H1 (cell line): ENCODE results near the gene C5orf52. TPM values are rescaled to one million over a fixed set of nuclear protein-coding genes. Genes with fewer than 3 reads are reported as not detected.
"Not testable (repeated sequence)": the region's sequence is repeated elsewhere in the genome, so short reads cannot be mapped to it uniquely, and the experiment has no call there.

Experiments
- CTCF ChIA-PET: fragments of 300-600 bp; sonication (Branson Sonifier 250); formaldehyde crosslinking; loops from one replicate; lab custom pipeline; 2021; ENCODE audit not compliant: partially characterized antibody; lab: Charles Lee
- POLR2A ChIA-PET: fragments of 300-600 bp; sonication (Branson Sonifier 250); formaldehyde crosslinking; loops from one replicate; lab custom pipeline; 2021; ENCODE audit warnings: inconsistent platforms; ENCODE audit not compliant: partially characterized antibody; lab: Charles Lee
- DNase-seq, 2 experiments: peaks; one replicate each; pipeline versions ENCODE4 v3.0.0 to v3.0.0-alpha.2; 2010 to 2022; ENCODE audit warnings: low spot score in 2 of 2, low read depth in 1 of 2, mixed read lengths in 1 of 2
- FAIRE-seq: peaks from 2 replicates; lab custom pipeline; 2011; peaks lifted over from hg19 to GRCh38; lab: Jason Lieb, UNC
- H2AFZ ChIP-seq: 2 replicates; pipeline ENCODE4 v1.8.1; 2012; ENCODE audit warnings: low read length, inconsistent platforms
- H2AK5ac ChIP-seq: 2 replicates; pipeline ENCODE4 v1.6.1; 2013; ENCODE audit warnings: low read depth, low read length
- H2BK120ac ChIP-seq: replicated peaks from 2 replicates; pipeline ENCODE3; 2013; ENCODE audit warnings: low read depth, low read length, inconsistent platforms
- H2BK12ac ChIP-seq: 2 replicates; pipeline ENCODE4 v1.6.1; 2013; ENCODE audit warnings: low read depth, low read length
- H2BK15ac ChIP-seq: 2 replicates; pipeline ENCODE4 v1.6.1; 2013; ENCODE audit warnings: low read length
- H2BK20ac ChIP-seq: 2 replicates; pipeline ENCODE4 v1.6.1; 2013; ENCODE audit warnings: low read length
- H2BK5ac ChIP-seq: 2 replicates; pipeline ENCODE4 v1.6.1; 2013; ENCODE audit warnings: low read depth, low read length
- H3K14ac ChIP-seq: 2 replicates; pipeline ENCODE4 v1.6.1; 2013; ENCODE audit warnings: inconsistent platforms; ENCODE audit not compliant: insufficient read length
- H3K18ac ChIP-seq: 2 replicates; pipeline ENCODE4 v1.6.1; 2013; ENCODE audit warnings: low read length; ENCODE audit errors: extremely low read depth
- H3K23ac ChIP-seq: 2 replicates; pipeline ENCODE4 v1.6.1; 2013; ENCODE audit warnings: inconsistent platforms; ENCODE audit not compliant: insufficient read length
- H3K23me2 ChIP-seq: 2 replicates; pipeline ENCODE4 v1.6.1; 2013; ENCODE audit warnings: low read depth, low read length
- H3K27ac ChIP-seq: 2 replicates; pipeline ENCODE4 v1.6.1; 2011; ENCODE audit warnings: low read depth, low read length, inconsistent platforms
- H3K27me3 ChIP-seq, 4 experiments: replicated peaks in 1 of 4; 1 replicate in 1 of 4; 2 replicates in 3 of 4; pipeline versions ENCODE4 v1.6.1 to v1.8.1; 2011 to 2013; ENCODE audit warnings: low read length in 3 of 4, mild to moderate bottlenecking in 3 of 4, inconsistent platforms in 2 of 4, mixed read lengths in 2 of 4, moderate library complexity in 1 of 4; ENCODE audit not compliant: control insufficient read depth in 3 of 4, insufficient read depth in 3 of 4; ENCODE audit errors: extremely low read depth in 1 of 4
- H3K36me3 ChIP-seq, 4 experiments: 2 replicates each; pipeline versions ENCODE4 v1.6.1 to v1.8.1; 2011 to 2013; ENCODE audit warnings: mild to moderate bottlenecking in 4 of 4, low read length in 3 of 4, moderate library complexity in 2 of 4, control low read depth in 1 of 4, inconsistent platforms in 1 of 4; ENCODE audit not compliant: insufficient read depth in 4 of 4, control insufficient read depth in 2 of 4
- H3K4ac ChIP-seq: replicated peaks from 2 replicates; pipeline ENCODE3; 2013; ENCODE audit warnings: low read length, low read depth, mixed read lengths, inconsistent platforms; ENCODE audit not compliant: insufficient read length
- H3K4me1 ChIP-seq, 4 experiments: replicated peaks in 1 of 4; 1 replicate in 1 of 4; 2 replicates in 3 of 4; pipeline versions ENCODE4 v1.6.1 to v1.8.1; 2011 to 2013; ENCODE audit warnings: low read length in 3 of 4, inconsistent platforms in 2 of 4, mixed read lengths in 1 of 4; ENCODE audit not compliant: insufficient read depth in 4 of 4, control insufficient read depth in 3 of 4
- H3K4me2 ChIP-seq, 2 experiments: 2 replicates each; pipeline versions ENCODE4 v1.6.1 to v1.8.1; 2011 to 2013; ENCODE audit warnings: low read depth in 2 of 2, low read length in 2 of 2, control low read depth in 1 of 2, inconsistent platforms in 1 of 2, mild to moderate bottlenecking in 1 of 2; ENCODE audit not compliant: insufficient read depth in 1 of 2
- H3K4me3 ChIP-seq, 4 experiments: fragments of 200-600, 300-600 bp in 1 of 4; sonication (generic), shearing (Covaris generic), sonication (Bioruptor Twin) in 1 of 4; 2 replicates each; pipeline versions ENCODE4 v1.5.1 to v1.8.1; 2011 to 2016; ENCODE audit warnings: low read length in 4 of 4, low read depth in 3 of 4, control low read depth in 2 of 4, inconsistent platforms in 2 of 4, mild to moderate bottlenecking in 2 of 4, mixed read lengths in 1 of 4, moderate library complexity in 1 of 4; ENCODE audit not compliant: insufficient read depth in 2 of 4; ENCODE audit errors: extremely low read depth in 1 of 4
- H3K56ac ChIP-seq: replicated peaks from 2 replicates; pipeline ENCODE3; 2013; ENCODE audit warnings: low read depth, mild to moderate bottlenecking, mixed read lengths, low read length, inconsistent platforms; ENCODE audit not compliant: insufficient read length
- H3K79me1 ChIP-seq: 2 replicates; pipeline ENCODE4 v1.6.1; 2013; ENCODE audit warnings: low read depth, low read length, control low read depth
- H3K79me2 ChIP-seq, 2 experiments: 2 replicates each; pipeline versions ENCODE4 v1.6.1 to v1.8.1; 2012 to 2013; ENCODE audit warnings: low read length in 2 of 2, mild to moderate bottlenecking in 2 of 2, inconsistent platforms in 1 of 2; ENCODE audit not compliant: insufficient read depth in 2 of 2, control insufficient read depth in 1 of 2
- H3K9ac ChIP-seq, 4 experiments: replicated peaks in 1 of 4; 1 replicate in 1 of 4; 2 replicates in 3 of 4; pipeline versions ENCODE4 v1.6.1 to v1.8.1; 2011 to 2013; ENCODE audit warnings: low read depth in 3 of 4, low read length in 3 of 4, control low read depth in 2 of 4, mild to moderate bottlenecking in 2 of 4, moderate library complexity in 2 of 4, inconsistent platforms in 1 of 4; ENCODE audit errors: extremely low read depth in 1 of 4
- H3K9me3 ChIP-seq, 2 experiments: 2 replicates each; pipeline versions ENCODE4 v1.6.1 to v1.8.1; 2012 to 2013; ENCODE audit warnings: mild to moderate bottlenecking in 2 of 2, moderate library complexity in 2 of 2, control low read depth in 1 of 2, inconsistent platforms in 1 of 2, low read depth in 1 of 2, low read length in 1 of 2, mixed read lengths in 1 of 2; ENCODE audit not compliant: insufficient read depth in 2 of 2
- H4K20me1 ChIP-seq, 2 experiments: replicated peaks in 1 of 2; 2 replicates each; pipeline versions ENCODE3 to v1.8.1; 2011 to 2013; ENCODE audit warnings: inconsistent platforms in 2 of 2, low read length in 2 of 2, mild to moderate bottlenecking in 1 of 2; ENCODE audit not compliant: insufficient read depth in 2 of 2, control insufficient read depth in 1 of 2
- H4K5ac ChIP-seq: 2 replicates; pipeline ENCODE4 v1.6.1; 2013; ENCODE audit warnings: low read length, low read depth, mixed read lengths, inconsistent platforms; ENCODE audit not compliant: insufficient read length
- H4K8ac ChIP-seq: 2 replicates; pipeline ENCODE4 v1.8.0; 2013; ENCODE audit warnings: mild to moderate bottlenecking, moderate library complexity, low read length, inconsistent platforms; ENCODE audit not compliant: insufficient read depth; ENCODE audit errors: extremely low read depth
- H4K91ac ChIP-seq: replicated peaks from 2 replicates; pipeline ENCODE3; 2013; ENCODE audit warnings: low read length, mixed read lengths, inconsistent platforms; ENCODE audit not compliant: insufficient read length
- WGBS, 2 experiments: shearing (Covaris generic) in 1 of 2; methylation state at CpG; one replicate each; pipeline versions ENCODE4 v1.1.6 to v1.1.7; 2013 to 2015; ENCODE audit warnings: low lambda C conversion rate in 2 of 2, mixed read lengths in 2 of 2, inconsistent platforms in 1 of 2, low coverage in 1 of 2, missing lambda C conversion rate in 1 of 2; ENCODE audit not compliant: insufficient replicate concordance in 2 of 2, insufficient coverage in 1 of 2, insufficient read length in 1 of 2; ENCODE audit errors: extremely low coverage in 1 of 2, missing lambda C conversion rate in 1 of 2; 5-methylcytosine and 5-hydroxymethylcytosine counted together
- polyA plus RNA-seq, 7 experiments: library from polyadenylated mRNA; depleted of rRNA in 3 of 7; stranded (reverse) in 5 of 7; unstranded in 2 of 7; fragments of >200 nt in 5 of 7; fragments of 200-250 nt in 2 of 7; gene quantifications; 1 replicate in 5 of 7; 2 replicates in 1 of 7; 4 replicates in 1 of 7; pipeline versions ENCODE4 v1.2.1 to v1.2.3, GENCODE V29; 2011 to 2013; ENCODE audit warnings: missing spikeins in 2 of 7, mixed read lengths in 2 of 7
- total RNA-seq: library from RNA; stranded (reverse); fragmentation: NEBNext Ultra II Directional; extraction: Animal tissue kit (Norgen Biotek cat#: 25700); gene quantifications from 2 replicates; pipeline ENCODE4 v1.2.1, GENCODE V29; 2021

The C5orf52 gene
- total and polyA plus RNA-seq, 2 of the 8 experiments (the other 6 are each of a cell fraction or from before 2014, with no cell fraction given): not detected

DNA sequence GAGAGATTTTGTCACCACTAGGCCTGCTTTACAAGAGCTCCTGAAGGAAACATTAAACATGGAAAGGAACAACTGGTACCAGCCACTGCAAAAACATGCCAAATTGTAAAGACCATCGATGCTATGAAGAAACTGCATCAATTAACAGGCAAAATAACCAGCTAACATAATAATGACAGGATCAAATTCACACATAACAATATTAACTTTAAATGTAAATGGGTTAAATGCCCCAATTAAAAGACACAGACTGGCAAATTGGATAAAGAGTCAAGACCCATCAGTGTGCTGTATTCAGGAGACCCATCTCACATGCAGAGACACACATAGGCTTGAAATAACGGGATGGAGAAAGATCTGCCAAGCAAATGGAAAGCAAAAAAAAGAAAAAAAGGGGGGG is 51.6 kb downstream of the C5orf52 start:
- FAIRE-seq, H2BK20ac ChIP-seq, H4K91ac ChIP-seq, H3K4ac ChIP-seq, H3K23me2 ChIP-seq, H2AK5ac ChIP-seq, CTCF ChIA-PET, H2BK5ac ChIP-seq, H2AFZ ChIP-seq, H2BK120ac ChIP-seq, H3K79me1 ChIP-seq, H3K18ac ChIP-seq, H3K36me3 ChIP-seq, H3K4me3 ChIP-seq, H3K79me2 ChIP-seq, H3K56ac ChIP-seq, H3K27me3 ChIP-seq, H4K8ac ChIP-seq, H4K5ac ChIP-seq, DNase-seq, H3K9ac ChIP-seq, H3K4me1 ChIP-seq, H3K23ac ChIP-seq, H4K20me1 ChIP-seq, H3K27ac ChIP-seq, H2BK15ac ChIP-seq, H2BK12ac ChIP-seq, H3K9me3 ChIP-seq, H3K4me2 ChIP-seq, H3K14ac ChIP-seq: not testable (repeated sequence)
- POLR2A ChIA-PET: interaction anchor here (1.2 kb wide), 1 partner anchor 9 kb away, joined by 4 read pairs; the partner anchor contains the start of gene THG1L
- WGBS, 2 experiments: 94% methylated on average over 2 of the region's 2 CpGs; no CpG with 5 or more reads in 1 of the 2 experiments

DNA sequence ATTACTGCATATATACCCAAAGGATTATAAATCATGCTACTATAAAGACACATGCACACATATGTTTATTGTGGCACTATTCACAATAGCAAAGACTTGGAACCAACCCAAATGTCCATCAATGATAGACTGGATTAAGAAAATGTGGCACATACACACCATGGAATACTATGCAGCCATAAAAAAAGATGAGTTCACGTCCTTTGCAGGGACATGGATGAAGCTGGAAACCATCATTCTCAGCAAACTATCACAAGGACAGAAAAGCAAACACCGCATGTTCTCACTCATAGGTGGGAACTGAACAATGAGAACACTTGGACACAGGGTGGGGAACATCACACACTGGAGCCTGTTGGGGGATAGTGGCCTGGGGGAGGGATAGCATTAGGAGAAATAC is 55.3 kb downstream of the C5orf52 start:
- H3K9me3 ChIP-seq, H3K27ac ChIP-seq, H3K4ac ChIP-seq, H3K79me2 ChIP-seq, H3K4me1 ChIP-seq, H2BK5ac ChIP-seq, H4K20me1 ChIP-seq, H3K14ac ChIP-seq, H3K9ac ChIP-seq, POLR2A ChIA-PET, H3K18ac ChIP-seq, H4K8ac ChIP-seq, H2BK12ac ChIP-seq, H3K23me2 ChIP-seq, H3K23ac ChIP-seq, H3K27me3 ChIP-seq, H3K36me3 ChIP-seq, H3K4me2 ChIP-seq, H3K4me3 ChIP-seq, H2AFZ ChIP-seq, H2AK5ac ChIP-seq, H3K79me1 ChIP-seq, H2BK120ac ChIP-seq, H4K91ac ChIP-seq, FAIRE-seq, H4K5ac ChIP-seq, H2BK15ac ChIP-seq, H2BK20ac ChIP-seq, H3K56ac ChIP-seq, CTCF ChIA-PET, DNase-seq: not testable (repeated sequence)
- WGBS, 2 experiments: 89% methylated on average over 2 of the region's 2 CpGs; no CpG with 5 or more reads in 1 of the 2 experiments
